Stimulated activated CD4-positive, alpha-beta T cell treated with anti-CD3 and anti-CD28 coated beads, Interleukin-2, amount 100 ng/mL, for 4 hours (primary cell): ENCODE results near the gene VTCN1.
"Not testable (repeated sequence)": the region's sequence is repeated elsewhere in the genome, so short reads cannot be mapped to it uniquely, and the experiment has no call there.

Source experiments
- DNase-seq: peaks from one replicate; pipeline ENCODE4 v3.0.0-alpha.2; 2020; ENCODE audit warnings: low read depth

Gene VTCN1

GRCh38 chr1:117166076-117166475 lies 44.7 kb downstream of the VTCN1 start:
- DNase-seq, result no peak

- DNase-seq, result no peak
Observed at GRCh38 chr1:117164209-117164608, 46.5 kb downstream of the VTCN1 start.

- DNase-seq, result no peak
Observed at GRCh38 chr1:117162816-117163215, 47.9 kb downstream of the VTCN1 start.

GRCh38 chr1:117161887-117162286 lies 48.8 kb downstream of the VTCN1 start:
- no peak for DNase-seq

GRCh38 chr1:117151305-117151704 lies 59.4 kb downstream of the VTCN1 start:
- DNase-seq, result not testable (repeated sequence)

- DNase-seq, result no peak
Observed at GRCh38 chr1:117150316-117150715, 60.4 kb downstream of the VTCN1 start.

GRCh38 chr1:117147856-117148588 lies 62.7 kb downstream of the VTCN1 start:
- DNase-seq, result no peak

GRCh38 chr1:117147341-117147831 lies 63.3 kb downstream of the VTCN1 start:
- no peak for DNase-seq

GRCh38 chr1:117146575-117147340 lies 64.0 kb downstream of the VTCN1 start:
- no peak for DNase-seq

GRCh38 chr1:117146072-117146471 lies 64.7 kb downstream of the VTCN1 start:
- no peak for DNase-seq

GRCh38 chr1:117143871-117144270 lies 66.9 kb downstream of the VTCN1 start:
- no peak for DNase-seq

GRCh38 chr1:117143172-117143571 lies 67.6 kb downstream of the VTCN1 start:
- DNase-seq, result no peak

GRCh38 chr1:117142200-117142599 lies 68.5 kb downstream of the VTCN1 start:
- no peak for DNase-seq

GRCh38 chr1:117138561-117138960 lies 72.2 kb downstream of the VTCN1 start:
- no peak for DNase-seq

- DNase-seq, result no peak
Observed at GRCh38 chr1:117138106-117138505, 72.6 kb downstream of the VTCN1 start.

GRCh38 chr1:117137281-117137855 lies 73.4 kb downstream of the VTCN1 start:
- DNase-seq, result no peak

- DNase-seq, result no peak
Observed at GRCh38 chr1:117136749-117137148, 74.0 kb downstream of the VTCN1 start.

- no peak for DNase-seq
Observed at GRCh38 chr1:117135329-117135728, 75.4 kb downstream of the VTCN1 start.

- no peak for DNase-seq
Observed at GRCh38 chr1:117130526-117130925, 80.2 kb downstream of the VTCN1 start.

- DNase-seq, result no peak
Observed at GRCh38 chr1:117128323-117129079, 82.2 kb downstream of the VTCN1 start.

GRCh38 chr1:117127795-117128194 lies 82.9 kb downstream of the VTCN1 start:
- DNase-seq, result no peak

GRCh38 chr1:117124661-117125060 lies 86.1 kb downstream of the VTCN1 start:
- DNase-seq, result no peak
